PC-3 (cell line): ENCODE results near the gene ARNT2. TPM values are rescaled to one million over a fixed set of nuclear protein-coding genes. Genes with fewer than 3 reads are reported as not detected.

ENCODE experiments used
- ATAC-seq: fragments of 200-7000 bp; cut with Tn5 transposase; 2 replicates; pipeline ENCODE4 v1.9.1; 2020; ENCODE audit warnings: mild to moderate bottlenecking, moderate library complexity
- BruUV-seq: library from RNA; stranded (reverse); fragments of 400-500 nt; replicated peaks from 2 replicates; lab custom pipeline; 2021; lab: Mats Ljungman, UMichigan
- CTCF ChIA-PET: fragments of 300-600 bp; sonication (Branson Sonifier 250); formaldehyde crosslinking; loops from one replicate; lab custom pipeline; 2022; ENCODE audit warnings: antibody characterized with exemption; lab: Charles Lee
- POLR2A ChIA-PET: fragments of 300-600 bp; sonication (Branson Sonifier 250); formaldehyde crosslinking; loops from one replicate; lab custom pipeline; 2022; ENCODE audit warnings: antibody characterized with exemption; ENCODE audit not compliant: unreplicated experiment; lab: Charles Lee
- DNase-seq: peaks from one replicate; pipeline ENCODE4 v3.0.0-alpha.2; 2015
- H2AFZ ChIP-seq: fragments of 300-600 bp; sonication (generic); 2 replicates; pipeline ENCODE4 v1.6.0; 2016; ENCODE audit warnings: antibody characterized with exemption, low read length
- H3F3A ChIP-seq: fragments of 300-600 bp; sonication (generic); one replicate; pipeline ENCODE4 v1.6.0; 2017; ENCODE audit warnings: antibody characterized with exemption, low read length, control low read depth, mild to moderate bottlenecking; ENCODE audit not compliant: unreplicated experiment
- H3K27ac ChIP-seq: fragments of 300-600 bp; sonication (generic); 2 replicates; pipeline ENCODE4 v1.5.1; 2016; ENCODE audit warnings: mild to moderate bottlenecking, low read length
- H3K27me3 ChIP-seq: fragments of 300-600 bp; sonication (generic); 2 replicates; pipeline ENCODE4 v1.6.1; 2016; ENCODE audit warnings: low read length, mixed read lengths
- H3K36me3 ChIP-seq: fragments of 300-600 bp; sonication (generic); 2 replicates; pipeline ENCODE4 v1.6.1; 2016; ENCODE audit warnings: low read depth, mixed run types, low read length, mixed read lengths
- H3K4me1 ChIP-seq: fragments of 300-600 bp; sonication (generic); 2 replicates; pipeline ENCODE4 v1.5.1; 2016; ENCODE audit warnings: low read length; ENCODE audit not compliant: insufficient read depth
- H3K4me2 ChIP-seq: fragments of 300-600 bp; sonication (generic); 2 replicates; pipeline ENCODE4 v1.6.0; 2016; ENCODE audit warnings: low read length
- H3K4me3 ChIP-seq: fragments of 300-600 bp; sonication (generic); 2 replicates; pipeline ENCODE4 v1.5.1; 2016; ENCODE audit warnings: mild to moderate bottlenecking, low read length, mixed read lengths
- H3K79me2 ChIP-seq: fragments of 300-600 bp; sonication (generic); 2 replicates; pipeline ENCODE4 v1.6.1; 2017; ENCODE audit warnings: low read length, mixed read lengths
- H3K9ac ChIP-seq: fragments of 300-600 bp; sonication (generic); 2 replicates; pipeline ENCODE4 v1.6.0; 2016; ENCODE audit warnings: mild to moderate bottlenecking, low read length
- H3K9me2 ChIP-seq: fragments of 300-600 bp; sonication (generic); replicated peaks from 2 replicates; pipeline ENCODE4 v1.6.1; 2016; ENCODE audit warnings: mixed run types, low read length, mixed read lengths
- H3K9me3 ChIP-seq: fragments of 300-600 bp; sonication (generic); 2 replicates; pipeline ENCODE4 v1.6.1; 2016; ENCODE audit warnings: low read length, mixed read lengths
- H4K20me1 ChIP-seq: fragments of 300-600 bp; sonication (generic); 2 replicates; pipeline ENCODE4 v1.6.1; 2016; ENCODE audit warnings: low read length, mixed read lengths
- EZH2 ChIP-seq: fragments of 300-600 bp; sonication (generic); IDR thresholded peaks from one replicate; pipeline ENCODE4 v1.6.1; 2017; ENCODE audit warnings: antibody characterized with exemption, mild to moderate bottlenecking, low read length; ENCODE audit not compliant: unreplicated experiment
- EZH2phosphoT487 ChIP-seq: fragments of 300-600 bp; sonication (generic); IDR thresholded peaks from 2 replicates; pipeline ENCODE4 v1.6.1; 2018; ENCODE audit warnings: mild to moderate bottlenecking, antibody characterized with exemption, low read length, borderline replicate concordance
- intact Hi-C: fragments of 100-400 bp; cut with micrococcal nuclease; formaldehyde crosslinking; loops from 2 replicates; pipeline ENCODE4 v1.9.0; 2023
- total RNA-seq: library from RNA; depleted of rRNA; stranded (reverse); fragments of >200 nt; gene quantifications from 2 replicates; pipeline ENCODE4 v1.2.3, GENCODE V29; 2014
- TF ChIP-seq, protein P1 (sequence below): fragments of 300-600 bp; sonication (generic); conservative IDR thresholded peaks from 2 replicates; pipeline ENCODE4 v1.5.1; 2017; ENCODE audit warnings: antibody characterized with exemption, low read depth, mild to moderate bottlenecking, low read length

ARNT2 gene
- total RNA-seq, 1 experiment from 2014 or later: 0.11 TPM

DNA sequence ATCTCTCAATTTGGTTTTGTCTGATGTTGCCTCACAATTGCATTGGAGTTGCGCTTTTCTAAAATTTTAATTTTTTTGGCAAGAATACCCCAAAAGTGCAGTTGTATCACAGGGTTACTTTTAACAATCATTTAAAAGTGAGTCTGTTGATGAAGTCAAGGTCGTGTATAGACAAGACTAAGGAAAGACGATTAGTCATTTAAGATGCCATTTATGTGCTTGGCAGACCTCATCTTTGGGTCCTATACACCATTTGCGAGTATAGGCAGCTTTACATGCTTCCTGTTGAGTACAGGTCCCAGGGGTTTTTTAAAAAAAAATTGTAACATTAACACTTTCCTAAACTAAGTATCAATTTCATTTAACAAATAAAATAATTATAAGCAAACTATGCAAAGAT, 12.5 kb downstream of the ARNT2 start:
- DNase-seq (no peak), ATAC-seq (no peak)
- Histone ChIP-seq H3K27me3 (peaks cover 6% of the 10 kb centered on the region; the same call in 1 of the 2 replicates), H3K4me2 (no peak overlapping the region), H3K79me2 (no peaks in the 10 kb centered on the region), H3K27ac (no peak overlapping the region), H3K36me3 (no peaks in the 10 kb centered on the region), H3F3A (no peaks in the 10 kb centered on the region), H3K9ac (no peak overlapping the region), H2AFZ (no peak overlapping the region), H3K4me3 (no peak overlapping the region), H3K4me1 (no peaks in the 10 kb centered on the region), H3K9me2 (no peaks in the 10 kb centered on the region), H3K9me3 (no peaks in the 10 kb centered on the region), H4K20me1 (no peaks in the 10 kb centered on the region)
- ChIA-PET CTCF (no interaction called here), POLR2A (no interaction called here)
- TF ChIP-seq EZH2 (no peak), EZH2phosphoT487 (no peak)
- TF ChIP-seq, protein P1, sequence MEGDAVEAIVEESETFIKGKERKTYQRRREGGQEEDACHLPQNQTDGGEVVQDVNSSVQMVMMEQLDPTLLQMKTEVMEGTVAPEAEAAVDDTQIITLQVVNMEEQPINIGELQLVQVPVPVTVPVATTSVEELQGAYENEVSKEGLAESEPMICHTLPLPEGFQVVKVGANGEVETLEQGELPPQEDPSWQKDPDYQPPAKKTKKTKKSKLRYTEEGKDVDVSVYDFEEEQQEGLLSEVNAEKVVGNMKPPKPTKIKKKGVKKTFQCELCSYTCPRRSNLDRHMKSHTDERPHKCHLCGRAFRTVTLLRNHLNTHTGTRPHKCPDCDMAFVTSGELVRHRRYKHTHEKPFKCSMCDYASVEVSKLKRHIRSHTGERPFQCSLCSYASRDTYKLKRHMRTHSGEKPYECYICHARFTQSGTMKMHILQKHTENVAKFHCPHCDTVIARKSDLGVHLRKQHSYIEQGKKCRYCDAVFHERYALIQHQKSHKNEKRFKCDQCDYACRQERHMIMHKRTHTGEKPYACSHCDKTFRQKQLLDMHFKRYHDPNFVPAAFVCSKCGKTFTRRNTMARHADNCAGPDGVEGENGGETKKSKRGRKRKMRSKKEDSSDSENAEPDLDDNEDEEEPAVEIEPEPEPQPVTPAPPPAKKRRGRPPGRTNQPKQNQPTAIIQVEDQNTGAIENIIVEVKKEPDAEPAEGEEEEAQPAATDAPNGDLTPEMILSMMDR: no peak
- BruUV-seq: no TSS peak
- intact Hi-C loops: no loop called here

DNA sequence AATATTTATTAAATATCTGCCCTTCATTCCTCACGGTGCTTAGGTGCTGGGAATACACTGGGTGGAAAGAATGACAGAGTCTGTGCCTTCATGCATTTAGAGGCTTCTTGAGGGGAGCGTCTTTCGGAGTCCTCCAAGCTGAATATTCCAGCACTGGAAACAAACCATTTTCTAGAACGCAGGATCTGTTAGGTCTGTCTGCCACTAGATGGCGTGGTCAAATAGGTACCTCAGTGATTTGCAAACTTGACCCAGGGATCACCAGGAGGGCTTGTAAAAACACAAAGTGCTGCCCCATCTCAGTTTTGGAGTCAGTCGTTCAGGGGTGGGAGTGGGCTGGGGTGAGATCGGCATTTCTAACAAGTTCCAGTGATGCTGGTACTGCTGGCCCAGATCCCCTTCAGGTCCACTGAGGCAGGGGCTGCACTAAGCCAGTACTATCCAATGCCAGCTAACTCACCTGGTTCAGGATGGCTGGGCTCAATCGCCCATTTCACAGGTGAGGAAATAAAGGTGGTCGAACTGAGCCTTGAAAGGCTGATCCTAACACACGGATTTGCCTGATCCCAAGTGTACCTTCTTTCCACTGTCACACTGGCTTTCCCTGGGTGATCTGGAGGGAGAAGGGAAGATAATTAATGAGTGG, 14.8 kb downstream of the ARNT2 start:
- H3K4me1 ChIP-seq: peaks cover 11% of the 10 kb centered on the region
- no peaks in the 10 kb centered on the region for H3K9me2 ChIP-seq
- ChIA-PET POLR2A (no interaction called here), CTCF (interaction anchor here (0.6 kb wide), 2 partner anchors 18 to 360 kb away, joined by 3 to 4 read pairs; partner anchors contain the start of gene CEMIP)
- BruUV-seq: no TSS peak
- H3K4me2 ChIP-seq: no peak overlapping the region
- peaks cover 6% of the 10 kb centered on the region; the same call in 1 of the 2 replicates for H3K27me3 ChIP-seq
- TF ChIP-seq EZH2: no peak
- TF ChIP-seq, protein P1: peak; percentile 78
- TF ChIP-seq EZH2phosphoT487: no peak
- peak; percentile 57 for ATAC-seq
- intact Hi-C loops: loop anchor here (2.0 kb wide), 1 partner anchor 94 kb away; no protein-coding TSS in a partner anchor
- H3F3A ChIP-seq: no peaks in the 10 kb centered on the region
- peak; percentile 61 for DNase-seq
- no peak overlapping the region for H3K9ac ChIP-seq
- H3K79me2 ChIP-seq: no peaks in the 10 kb centered on the region
- no peaks in the 10 kb centered on the region for H4K20me1 ChIP-seq
- H3K36me3 ChIP-seq: no peaks in the 10 kb centered on the region
- H3K9me3 ChIP-seq: no peaks in the 10 kb centered on the region
- no peak overlapping the region for H3K4me3 ChIP-seq
- H2AFZ ChIP-seq: no peak overlapping the region
- no peak overlapping the region for H3K27ac ChIP-seq

DNA sequence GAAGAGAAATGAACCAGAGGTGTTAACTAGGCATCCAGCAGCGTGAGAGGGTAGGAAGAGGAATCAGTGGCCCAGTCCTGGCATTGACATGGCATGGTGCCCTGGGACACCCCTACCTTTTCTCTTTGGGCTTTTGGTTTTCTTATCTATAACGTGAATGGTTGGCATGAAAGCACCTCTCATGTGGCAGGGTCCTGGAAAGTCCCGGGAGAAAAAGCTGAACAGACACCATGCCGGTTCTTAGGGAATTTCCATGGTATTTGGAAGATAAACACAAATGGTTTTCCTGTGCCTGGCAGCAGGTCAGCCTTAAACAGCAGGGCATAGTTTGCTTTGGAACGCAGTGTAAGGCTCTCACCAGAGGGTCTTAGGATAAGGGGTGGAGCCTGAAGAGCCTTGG, 15.4 kb downstream of the ARNT2 start:
- DNase-seq (peak; percentile 1), ATAC-seq (no peak)
- no peaks in the 10 kb centered on the region for H3K36me3 ChIP-seq
- TF ChIP-seq, protein P1: no peak
- TF ChIP-seq EZH2phosphoT487 (no peak), EZH2 (no peak)
- peaks cover 6% of the 10 kb centered on the region; the same call in 1 of the 2 replicates for H3K27me3 ChIP-seq
- ChIA-PET CTCF (no interaction called here), POLR2A (no interaction called here)
- no peaks in the 10 kb centered on the region for H3K9me3 ChIP-seq
- no peak overlapping the region for H3K9ac ChIP-seq
- intact Hi-C loops: loop anchor here (2.0 kb wide), 1 partner anchor 93 kb away; no protein-coding TSS in a partner anchor
- peaks cover 14% of the 10 kb centered on the region for H3K4me1 ChIP-seq
- no peaks in the 10 kb centered on the region for H4K20me1 ChIP-seq
- H3K4me2 ChIP-seq: no peak overlapping the region
- H3K79me2 ChIP-seq: no peaks in the 10 kb centered on the region
- no peak overlapping the region for H3K4me3 ChIP-seq
- no peaks in the 10 kb centered on the region for H3F3A ChIP-seq
- no peak overlapping the region for H3K27ac ChIP-seq
- no TSS peak for BruUV-seq
- H3K9me2 ChIP-seq: no peaks in the 10 kb centered on the region
- H2AFZ ChIP-seq: no peak overlapping the region
